Measurements from ENCODE around the gene GUCA1A. TPM values are rescaled to one million over a fixed set of nuclear protein-coding genes. Genes with fewer than 3 reads are reported as not detected.
A peak's percentile ranks its signal among the peaks of the same experiment; 100 is the strongest.

GUCA1A gene
- total RNA-seq, 1 experiment from 2014 or later, result 17.2 TPM

- H3K23me2 ChIP-seq (ENCODE audit: insufficient read length, low read depth, low read length, poor library complexity, severe bottlenecking), result peaks cover 13% of the 10 kb centered on the region
- no peak overlapping the region for H2BK15ac ChIP-seq (ENCODE audit: low read depth, low read length)
- no CpG with 5 or more reads among the region's 20 CpGs for WGBS (ENCODE audit: extremely low coverage, insufficient read length, low lambda C conversion rate)
- DNase-seq, result no peak
- TF ChIP-seq, protein P1, sequence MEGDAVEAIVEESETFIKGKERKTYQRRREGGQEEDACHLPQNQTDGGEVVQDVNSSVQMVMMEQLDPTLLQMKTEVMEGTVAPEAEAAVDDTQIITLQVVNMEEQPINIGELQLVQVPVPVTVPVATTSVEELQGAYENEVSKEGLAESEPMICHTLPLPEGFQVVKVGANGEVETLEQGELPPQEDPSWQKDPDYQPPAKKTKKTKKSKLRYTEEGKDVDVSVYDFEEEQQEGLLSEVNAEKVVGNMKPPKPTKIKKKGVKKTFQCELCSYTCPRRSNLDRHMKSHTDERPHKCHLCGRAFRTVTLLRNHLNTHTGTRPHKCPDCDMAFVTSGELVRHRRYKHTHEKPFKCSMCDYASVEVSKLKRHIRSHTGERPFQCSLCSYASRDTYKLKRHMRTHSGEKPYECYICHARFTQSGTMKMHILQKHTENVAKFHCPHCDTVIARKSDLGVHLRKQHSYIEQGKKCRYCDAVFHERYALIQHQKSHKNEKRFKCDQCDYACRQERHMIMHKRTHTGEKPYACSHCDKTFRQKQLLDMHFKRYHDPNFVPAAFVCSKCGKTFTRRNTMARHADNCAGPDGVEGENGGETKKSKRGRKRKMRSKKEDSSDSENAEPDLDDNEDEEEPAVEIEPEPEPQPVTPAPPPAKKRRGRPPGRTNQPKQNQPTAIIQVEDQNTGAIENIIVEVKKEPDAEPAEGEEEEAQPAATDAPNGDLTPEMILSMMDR (conservative IDR thresholded peaks at IDR 0.05), result no peak
- H3K9me3 ChIP-seq (ENCODE audit: control insufficient read depth, low read depth, low read length), result no peaks in the 10 kb centered on the region
- H3K79me1 ChIP-seq (ENCODE audit: insufficient read depth, low read depth, low read length, poor library complexity, severe bottlenecking), result no peaks in the 10 kb centered on the region
- no peak overlapping the region for H4K5ac ChIP-seq (ENCODE audit: insufficient read length, low read depth, low read length)
- H3K27ac Mint-ChIP-seq, result peak overlapping the region in 2 of 3 experiments; percentile 1 to 23; a peak in 2 of 7 replicates
- H3K4me1 ChIP-seq (ENCODE audit: insufficient read depth, low read length), result no peaks in the 10 kb centered on the region; the same call in none of the 2 replicates
- H3K79me2 ChIP-seq (ENCODE audit: insufficient read depth, low read length), result no peaks in the 10 kb centered on the region
- H4K8ac ChIP-seq (replicated peaks; ENCODE audit: insufficient read length, low read depth, low read length), result no peak overlapping the region
- H2BK20ac ChIP-seq (ENCODE audit: low read depth, low read length, poor library complexity, severe bottlenecking), result no peak overlapping the region
- no peak overlapping the region for H3K27ac ChIP-seq (ENCODE audit: insufficient read length, low read depth, low read length)
- no peak overlapping the region for H3T11ph ChIP-seq (ENCODE audit: low read length)
- no peaks in the 10 kb centered on the region; the same call in 1 of the 2 replicates for H3K27me3 ChIP-seq (ENCODE audit: insufficient read depth, low read length)
- H3K27me3 Mint-ChIP-seq (ENCODE audit: low read depth), result peaks cover 2% of the 10 kb centered on the region; the same call in 1 of the 2 replicates
- no peak overlapping the region for H2BK120ac ChIP-seq (ENCODE audit: low read depth, low read length, poor library complexity, severe bottlenecking)
- no peaks in the 10 kb centered on the region for H4K20me1 ChIP-seq (ENCODE audit: control insufficient read depth, insufficient read depth, insufficient read length)
- peaks cover 6 to 15% (median 7%) of the 10 kb centered on the region in 3 experiments; a peak in 6 of 7 replicates for H3K36me3 Mint-ChIP-seq (ENCODE audit: insufficient read depth in 1 of 3, low read depth in 3 of 3)
- H3K4me3 Mint-ChIP-seq, result peak overlapping the region; percentile 79 to 85
- H3K4me1 Mint-ChIP-seq, result peaks cover 53 to 72% of the 10 kb centered on the region in 2 experiments
- H2AFZ ChIP-seq (ENCODE audit: low read length), result no peak overlapping the region
- no peak overlapping the region for H3K56ac ChIP-seq (ENCODE audit: insufficient read length, low read depth, low read length)
- no peak overlapping the region for H3K18ac ChIP-seq (ENCODE audit: insufficient read length, low read depth, low read length)
- no peak overlapping the region for H3K23ac ChIP-seq (ENCODE audit: insufficient read length, low read depth, low read length)
- no peaks in the 10 kb centered on the region; a peak in 1 of 5 replicates for H3K9me3 Mint-ChIP-seq
- H2AK5ac ChIP-seq (ENCODE audit: insufficient read length, low read length), result no peak overlapping the region
- no peak overlapping the region for H4K91ac ChIP-seq (ENCODE audit: insufficient read length, low read depth, low read length)
- H3K4ac ChIP-seq (ENCODE audit: low read depth, low read length), result no peak overlapping the region
- H3K9ac ChIP-seq (ENCODE audit: extremely low read depth, insufficient read length, low read length), result no peak overlapping the region
- H3K4me2 ChIP-seq (ENCODE audit: insufficient read depth, insufficient read length, low read length), result no peak overlapping the region
- H3K14ac ChIP-seq (ENCODE audit: insufficient read depth, low read length), result no peak overlapping the region
- H2BK5ac ChIP-seq (ENCODE audit: insufficient read length, low read length), result no peak overlapping the region
- H2BK12ac ChIP-seq (ENCODE audit: insufficient read length, low read depth, low read length), result no peak overlapping the region
Observed at GRCh38 chr6:42179261-42179944, 6.2 kb downstream of the GUCA1A start.
